GM23248 (cell line): ENCODE data around the gene ZNF277.

Experiments
- EZH2 ChIP-seq: fragments of 200-600 bp; sonication (generic); IDR thresholded peaks from 2 replicates; pipeline ENCODE4 v1.6.1; 2018; ENCODE audit warnings: antibody characterized with exemption, mild to moderate bottlenecking; ENCODE audit not compliant: insufficient read depth, poor library complexity, severe bottlenecking
- EZH2phosphoT487 ChIP-seq: fragments of 200-600 bp; sonication (generic); IDR thresholded peaks from 2 replicates; pipeline ENCODE4 v1.6.1; 2018; ENCODE audit warnings: antibody characterized with exemption, moderate library complexity, mild to moderate bottlenecking, low read depth; ENCODE audit not compliant: insufficient read depth

DNA sequence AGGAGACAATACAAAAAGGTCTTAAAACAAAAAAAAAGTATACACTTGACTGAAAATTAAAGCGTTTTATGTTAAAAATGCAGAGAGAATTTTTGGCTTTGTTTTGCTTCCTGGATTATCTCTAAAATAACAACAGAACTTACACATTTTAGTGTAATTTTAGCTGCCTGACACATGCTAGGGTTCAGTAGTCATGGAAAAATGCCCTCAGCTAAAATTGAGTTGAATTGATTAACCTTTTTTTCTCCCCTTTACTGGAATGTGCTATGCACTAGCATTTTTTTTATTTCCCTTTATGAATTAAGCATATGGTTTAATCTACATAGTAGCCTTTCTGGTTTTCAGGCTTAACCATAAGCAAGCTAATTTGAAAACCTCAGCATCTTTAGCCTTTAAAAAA, 89.9 kb downstream of the ZNF277 start:
- no peak for TF ChIP-seq EZH2
- TF ChIP-seq EZH2phosphoT487: no peak
